GM12875 (cell line): ENCODE results near the gene LRBA.

Experiments
- H3K4me3 ChIP-seq: one replicate; pipeline ENCODE4 v1.5.1; 2011; ENCODE audit warnings: low read depth, low read length, control low read depth
- TF ChIP-seq, protein P1 (sequence below): IDR thresholded peaks from 2 replicates; pipeline ENCODE4 v1.5.1; 2011; ENCODE audit warnings: low read depth, mild to moderate bottlenecking, control low read depth, inconsistent platforms, low read length, moderate library complexity, borderline replicate concordance; ENCODE audit not compliant: insufficient read depth

Gene LRBA

DNA sequence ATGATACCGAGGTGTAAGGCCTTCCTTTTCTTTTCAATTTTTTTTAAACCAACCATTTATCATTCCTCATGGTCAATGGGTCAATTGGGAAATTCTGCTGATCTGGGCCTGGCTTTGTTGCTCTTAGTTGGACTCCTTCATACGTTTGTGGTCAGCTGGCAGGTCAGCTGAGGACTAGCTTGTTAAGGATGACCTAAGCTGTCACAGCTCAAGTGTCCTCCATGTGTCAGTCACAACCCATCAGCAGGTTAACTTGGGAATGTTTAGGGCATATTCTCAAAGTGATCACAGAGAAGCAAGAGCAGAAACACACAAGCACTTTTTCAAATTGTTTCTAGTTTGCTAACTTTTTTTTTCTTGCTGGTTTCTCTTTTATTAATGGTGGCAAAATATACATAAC is 550.6 kb downstream of the LRBA start:
- TF ChIP-seq, protein P1, sequence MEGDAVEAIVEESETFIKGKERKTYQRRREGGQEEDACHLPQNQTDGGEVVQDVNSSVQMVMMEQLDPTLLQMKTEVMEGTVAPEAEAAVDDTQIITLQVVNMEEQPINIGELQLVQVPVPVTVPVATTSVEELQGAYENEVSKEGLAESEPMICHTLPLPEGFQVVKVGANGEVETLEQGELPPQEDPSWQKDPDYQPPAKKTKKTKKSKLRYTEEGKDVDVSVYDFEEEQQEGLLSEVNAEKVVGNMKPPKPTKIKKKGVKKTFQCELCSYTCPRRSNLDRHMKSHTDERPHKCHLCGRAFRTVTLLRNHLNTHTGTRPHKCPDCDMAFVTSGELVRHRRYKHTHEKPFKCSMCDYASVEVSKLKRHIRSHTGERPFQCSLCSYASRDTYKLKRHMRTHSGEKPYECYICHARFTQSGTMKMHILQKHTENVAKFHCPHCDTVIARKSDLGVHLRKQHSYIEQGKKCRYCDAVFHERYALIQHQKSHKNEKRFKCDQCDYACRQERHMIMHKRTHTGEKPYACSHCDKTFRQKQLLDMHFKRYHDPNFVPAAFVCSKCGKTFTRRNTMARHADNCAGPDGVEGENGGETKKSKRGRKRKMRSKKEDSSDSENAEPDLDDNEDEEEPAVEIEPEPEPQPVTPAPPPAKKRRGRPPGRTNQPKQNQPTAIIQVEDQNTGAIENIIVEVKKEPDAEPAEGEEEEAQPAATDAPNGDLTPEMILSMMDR: no peak
- no peak overlapping the region for H3K4me3 ChIP-seq

DNA sequence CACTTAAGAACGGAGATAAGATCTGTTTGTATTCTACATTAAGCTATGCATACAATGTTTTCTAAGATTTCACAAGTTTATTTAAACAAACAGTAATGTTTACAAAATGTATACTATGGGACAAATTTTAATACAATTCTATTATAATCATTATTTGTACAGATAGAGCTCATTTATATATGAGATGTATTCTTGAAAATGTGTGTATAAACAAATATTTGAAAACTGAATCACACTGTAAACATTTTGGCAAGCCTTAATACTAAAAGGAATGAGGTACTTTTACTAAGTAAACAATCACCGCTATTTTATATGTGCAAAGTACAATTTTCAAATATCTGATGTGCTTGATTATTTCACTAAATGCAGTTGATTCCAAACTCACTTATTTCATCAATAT is 552.3 kb downstream of the LRBA start:
- no peak overlapping the region for H3K4me3 ChIP-seq

DNA sequence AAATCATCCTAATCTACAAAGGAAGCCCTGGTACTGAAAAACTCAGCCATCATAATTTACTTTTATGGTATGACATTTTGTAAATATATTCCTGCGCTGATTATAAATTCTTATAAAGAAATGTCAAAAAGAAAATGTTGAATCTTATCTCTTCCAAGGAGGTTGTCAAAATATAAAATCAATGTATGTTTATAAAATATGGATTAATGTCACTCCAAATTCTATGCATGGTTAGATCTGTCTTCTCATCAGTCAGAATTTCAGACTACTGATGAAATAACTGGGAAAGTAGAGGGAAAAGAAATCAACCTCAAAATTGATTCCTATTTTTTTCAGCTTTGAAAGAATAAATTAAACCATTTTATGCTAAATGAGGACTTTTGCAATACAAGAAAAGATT is 553.1 kb downstream of the LRBA start:
- TF ChIP-seq, protein P1: no peak
- no peak overlapping the region for H3K4me3 ChIP-seq

More for the DNA sequence above, 552.3 kb downstream of the LRBA start:
- TF ChIP-seq, protein P1: no peak

DNA sequence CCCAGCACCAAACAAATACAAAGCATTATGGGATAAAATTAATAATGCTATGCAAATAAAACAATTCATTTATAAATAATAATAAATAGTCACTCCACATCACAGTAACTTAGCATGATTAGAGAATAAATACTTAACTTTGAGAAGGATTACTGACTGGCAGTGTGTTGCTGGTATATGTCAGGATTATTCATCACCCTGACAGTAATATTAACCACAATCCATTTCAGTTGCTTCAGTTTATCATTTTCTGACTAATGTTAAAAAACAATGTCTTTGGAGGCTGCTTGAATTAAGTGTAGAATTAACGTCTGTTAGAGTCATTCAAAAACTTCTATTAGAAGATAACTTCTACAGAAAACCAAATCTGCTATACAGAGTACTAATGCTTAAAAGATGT is 557.3 kb downstream of the LRBA start:
- no peak overlapping the region for H3K4me3 ChIP-seq
- TF ChIP-seq, protein P1: no peak

DNA sequence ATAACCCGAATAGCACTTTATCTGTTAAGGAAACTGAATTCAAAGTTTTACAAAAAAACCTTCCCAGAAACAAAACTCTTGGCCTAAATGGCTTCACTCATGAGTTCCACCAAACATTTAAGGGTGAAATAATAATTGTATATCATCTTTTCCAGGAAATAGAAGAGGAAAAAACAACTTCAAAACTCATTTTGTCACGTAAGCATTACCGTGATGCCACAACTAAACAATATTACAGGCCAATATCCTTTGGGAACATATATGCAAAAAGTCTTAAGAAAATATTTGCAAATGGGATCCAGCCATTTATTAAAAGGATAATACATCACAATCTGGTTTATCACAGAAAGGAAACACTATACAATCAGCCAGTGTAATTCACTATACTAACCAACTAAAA is 563.2 kb downstream of the LRBA start:
- TF ChIP-seq, protein P1: no peak
- no peak overlapping the region for H3K4me3 ChIP-seq

DNA sequence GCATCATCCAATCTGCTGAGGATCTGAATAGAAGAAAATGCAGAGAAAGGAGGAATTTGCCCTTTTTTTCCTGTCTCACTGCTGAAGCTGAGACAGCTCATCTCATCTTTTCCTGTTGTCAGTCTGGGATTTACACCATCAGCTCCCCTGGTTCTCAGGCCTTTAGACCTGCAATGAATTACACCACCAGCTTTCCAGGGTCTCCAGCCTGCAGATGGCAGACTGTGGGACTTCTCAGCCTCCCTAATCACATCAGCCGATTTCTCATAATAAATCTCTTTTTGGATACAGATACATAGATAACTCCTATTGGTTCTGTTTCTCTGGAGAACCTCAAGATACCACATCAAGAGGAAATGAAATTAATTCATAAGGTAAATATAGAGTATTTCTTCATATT is 567.7 kb downstream of the LRBA start:
- no peak overlapping the region for H3K4me3 ChIP-seq
- TF ChIP-seq, protein P1: no peak

DNA sequence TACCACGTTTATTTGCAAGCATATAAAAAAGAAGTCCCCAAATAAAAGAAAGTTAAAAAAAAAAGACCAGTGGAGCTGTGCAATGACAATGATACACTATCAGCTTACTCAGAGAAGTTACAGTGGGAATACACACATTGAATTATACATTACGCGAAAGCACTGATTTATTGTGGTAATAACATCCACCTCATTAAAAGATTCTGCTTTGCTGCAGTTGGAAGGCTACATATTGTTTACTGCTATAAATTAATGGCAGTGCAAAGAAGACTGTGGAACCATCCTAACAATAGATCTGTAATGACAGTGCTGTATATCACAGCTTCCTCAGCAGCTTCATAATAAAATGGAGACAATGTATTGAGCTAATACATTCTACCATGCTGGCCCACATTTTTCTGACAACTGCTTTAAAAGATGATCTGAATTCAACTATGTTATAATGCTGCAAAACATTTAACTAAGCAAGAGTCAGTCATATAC is 575.6 kb downstream of the LRBA start:
- no peak overlapping the region for H3K4me3 ChIP-seq
- TF ChIP-seq, protein P1: no peak
